GM18868 (cell line): ENCODE data around the gene CDR2L.
"Not testable (repeated sequence)": the region's sequence is repeated elsewhere in the genome, so short reads cannot be mapped to it uniquely, and the experiment has no call there.

ENCODE experiments used
- ATAC-seq: cut with Tn5 transposase; IDR thresholded peaks from one replicate; pipeline ENCODE4 v1.9.1; 2021; ENCODE audit warnings: mild to moderate bottlenecking, moderate library complexity; ENCODE audit not compliant: unreplicated experiment

Gene CDR2L

DNA sequence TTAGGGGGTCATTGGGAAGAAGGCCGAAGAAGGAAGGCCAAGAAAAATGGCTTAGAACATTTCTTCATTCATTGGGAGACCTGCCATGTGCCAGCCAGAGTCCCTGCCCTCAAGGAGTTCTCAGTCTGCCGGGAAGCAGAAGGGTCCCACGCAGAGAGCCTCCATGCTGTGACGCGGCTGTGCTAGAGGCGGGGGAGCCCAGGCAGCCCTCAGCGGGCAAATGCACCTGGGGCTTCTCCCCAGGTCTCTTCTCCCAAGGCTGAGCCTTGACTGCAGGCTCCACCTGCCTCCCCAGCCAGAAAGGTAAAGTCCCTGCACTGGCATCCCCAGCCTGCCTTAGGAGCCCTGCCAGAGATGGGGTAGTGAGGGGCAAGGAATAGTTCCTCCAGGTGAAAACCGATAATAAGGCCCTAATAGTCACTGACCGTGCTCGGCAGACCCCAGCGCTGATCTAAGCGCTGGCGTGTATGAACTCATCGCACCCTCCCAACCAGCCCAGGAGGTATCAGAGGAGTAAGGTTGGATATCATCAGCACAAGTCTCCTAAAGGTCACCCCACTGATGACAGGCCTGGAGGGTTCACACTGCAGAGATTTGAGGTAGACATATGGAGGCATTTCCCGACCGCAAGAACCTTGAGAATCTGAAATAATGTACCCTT lies 6.0 kb upstream of the CDR2L start:
- ATAC-seq, result no peak

DNA sequence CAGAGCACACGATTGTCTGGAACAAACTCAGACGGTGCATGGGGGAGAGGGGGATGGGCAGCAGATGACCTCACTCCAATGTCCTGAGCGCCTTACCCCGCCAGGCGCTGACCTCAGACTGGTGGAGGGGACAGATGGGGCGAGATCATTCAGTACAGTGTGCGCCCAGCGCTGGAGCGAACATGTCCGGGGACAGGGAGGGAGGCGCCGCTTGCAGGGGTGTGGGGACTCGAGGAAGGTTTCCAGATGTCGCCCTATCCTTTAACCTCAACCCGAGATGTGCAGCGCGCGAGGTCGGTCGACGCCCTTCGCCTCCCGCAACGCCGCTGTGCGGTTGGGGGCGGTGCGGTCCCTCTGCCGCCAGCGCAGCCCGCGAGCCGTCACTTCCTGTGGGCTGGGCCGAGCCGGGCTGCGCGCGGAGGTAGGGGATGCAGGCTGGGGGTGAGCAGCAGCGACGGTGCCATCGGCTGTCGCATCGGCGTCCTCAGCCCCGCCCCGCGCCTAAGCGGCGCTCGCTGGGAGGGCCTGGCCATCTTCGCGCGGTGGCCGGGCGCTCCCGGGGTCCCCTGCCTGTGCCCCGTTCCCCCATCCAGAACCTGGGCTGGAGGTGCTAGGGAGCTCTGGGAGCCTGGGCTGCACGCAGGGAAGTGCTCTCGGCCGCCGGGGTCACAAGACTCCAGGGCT lies 5.3 kb upstream of the CDR2L start:
- ATAC-seq, result peak; percentile 67

DNA sequence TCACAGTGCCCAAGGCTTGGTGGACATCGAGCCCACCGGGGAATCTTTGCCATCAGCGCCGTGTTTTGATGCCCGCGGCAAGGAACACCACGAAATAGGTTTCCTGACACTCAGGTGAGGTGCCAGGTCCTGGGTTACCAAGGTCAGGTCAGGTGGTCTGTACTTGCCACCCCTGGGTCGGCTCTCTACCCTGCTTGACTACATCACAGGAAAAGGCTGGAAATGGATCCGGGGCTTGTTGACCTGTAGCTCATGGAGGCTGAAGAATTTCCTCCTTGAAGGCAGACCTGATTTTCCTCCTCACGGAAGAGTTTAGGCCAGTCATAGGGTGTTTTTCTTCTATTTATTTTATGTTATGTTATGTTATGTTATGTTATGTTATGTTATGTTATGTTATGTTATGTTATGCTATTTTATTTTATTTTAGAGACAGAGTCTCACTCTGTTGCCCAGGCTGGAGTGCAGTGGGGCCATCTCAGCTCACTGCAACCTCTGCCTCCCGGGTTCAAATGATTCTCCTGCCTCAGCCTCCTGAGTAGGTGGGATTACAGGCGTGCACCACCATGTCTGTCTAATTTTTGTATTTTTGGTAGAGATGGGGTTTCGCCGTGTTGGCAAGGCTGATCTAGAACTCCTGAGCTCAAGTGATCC lies 4.6 kb upstream of the CDR2L start:
- not testable (repeated sequence) for ATAC-seq

DNA sequence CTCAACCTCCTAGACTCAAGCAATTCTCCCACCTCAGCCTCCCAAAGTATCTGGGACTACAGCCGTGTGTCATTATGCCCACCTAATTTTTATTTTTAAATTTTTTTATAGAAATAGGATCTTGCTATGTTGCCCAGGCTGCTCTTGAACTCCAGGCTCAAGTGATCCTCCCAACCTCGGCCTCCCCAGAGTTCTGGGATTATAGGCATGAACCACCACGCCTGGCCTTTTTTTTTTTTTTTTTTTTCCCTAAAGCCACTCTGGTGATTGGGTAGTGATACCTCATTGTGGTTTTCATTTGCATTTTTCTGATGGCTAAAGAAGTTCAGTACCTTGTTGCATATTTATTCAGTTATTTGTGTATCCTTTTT lies 1.2 kb upstream of the CDR2L start:
- no peak for ATAC-seq

DNA sequence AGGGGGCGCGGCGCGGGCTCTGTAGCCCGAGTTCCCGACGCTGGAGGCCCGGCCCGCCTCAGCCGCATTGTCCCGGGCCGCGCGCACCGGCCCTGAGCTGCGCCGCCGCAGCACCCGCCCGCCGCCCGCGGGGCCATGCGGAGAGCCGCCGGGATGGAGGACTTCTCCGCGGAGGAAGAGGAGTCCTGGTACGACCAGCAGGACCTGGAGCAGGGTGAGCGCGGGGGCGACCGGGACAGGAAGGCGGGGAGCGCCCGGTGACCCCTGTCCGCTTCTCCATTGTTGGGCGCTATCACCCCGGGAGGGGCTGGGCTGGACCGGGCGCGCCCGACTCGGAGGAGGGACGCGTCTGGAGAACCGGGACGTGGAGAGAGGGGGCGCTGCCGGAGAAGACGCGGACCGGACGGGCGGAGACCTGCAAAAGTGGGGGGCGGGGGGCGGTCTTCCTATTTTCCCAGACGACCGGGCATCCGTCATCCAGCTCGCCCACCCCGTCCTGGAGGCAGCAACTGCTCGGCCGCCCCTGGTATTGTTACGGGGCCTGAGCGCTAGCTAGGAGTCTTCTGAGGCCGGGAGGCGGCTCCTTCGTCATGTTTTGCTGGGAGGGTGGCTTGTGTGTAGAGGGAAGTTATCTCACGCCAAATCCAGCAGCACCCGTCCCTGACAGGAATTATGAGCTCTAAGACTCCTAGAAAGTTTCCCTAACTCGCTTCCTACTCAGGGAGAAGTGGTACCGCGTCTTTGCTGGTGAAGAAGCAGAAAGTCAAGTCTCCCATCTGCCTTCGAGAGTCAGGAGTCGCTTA lies 678 bp downstream of the CDR2L start:
- ATAC-seq, result peak; percentile 26

DNA sequence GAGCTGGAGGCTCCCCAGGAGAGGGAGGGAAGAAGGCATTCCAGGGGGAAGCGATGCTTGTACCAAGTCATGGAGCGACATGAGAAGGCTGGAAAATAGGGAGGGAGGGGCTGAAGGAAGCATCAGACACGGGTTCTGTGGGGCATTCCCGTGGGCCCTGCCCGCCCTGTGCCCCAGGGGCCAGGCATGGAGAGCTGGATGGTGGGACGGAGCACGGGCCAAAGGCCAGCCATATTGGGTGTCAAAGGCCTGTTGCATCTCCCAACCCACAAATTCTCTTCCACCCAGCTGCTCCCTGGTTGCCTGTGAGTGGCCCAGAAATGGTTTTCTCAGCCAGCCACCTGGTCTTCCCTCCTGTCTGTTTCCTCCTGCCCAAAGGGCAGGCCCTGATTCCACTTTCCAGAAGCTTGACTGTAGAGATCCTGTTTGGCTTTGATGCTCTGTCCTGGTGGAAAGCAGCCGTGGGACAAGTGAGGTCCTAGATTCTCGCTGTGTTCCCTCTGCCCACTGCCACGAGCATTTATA lies 3.2 kb downstream of the CDR2L start:
- no peak for ATAC-seq

DNA sequence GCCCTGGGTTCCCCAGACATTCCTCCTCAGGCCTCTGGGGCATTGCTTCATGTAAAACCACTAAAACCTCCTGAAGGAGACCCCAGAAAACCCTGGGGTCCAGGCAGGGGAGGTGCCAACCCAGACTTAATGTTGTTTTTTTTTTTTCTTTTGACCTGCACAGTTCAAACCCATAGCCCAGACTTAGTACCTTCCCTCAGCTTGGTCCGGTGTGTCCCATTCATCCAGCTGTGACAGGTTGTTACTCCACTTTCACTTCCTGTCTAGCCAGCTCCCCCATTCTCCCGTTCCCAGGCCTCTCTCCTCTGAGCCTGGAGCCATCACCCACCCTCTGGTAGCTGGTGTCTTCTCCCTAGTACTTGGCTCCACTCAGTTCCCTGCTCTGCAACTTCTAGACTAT lies 4.8 kb downstream of the CDR2L start:
- ATAC-seq, result no peak

DNA sequence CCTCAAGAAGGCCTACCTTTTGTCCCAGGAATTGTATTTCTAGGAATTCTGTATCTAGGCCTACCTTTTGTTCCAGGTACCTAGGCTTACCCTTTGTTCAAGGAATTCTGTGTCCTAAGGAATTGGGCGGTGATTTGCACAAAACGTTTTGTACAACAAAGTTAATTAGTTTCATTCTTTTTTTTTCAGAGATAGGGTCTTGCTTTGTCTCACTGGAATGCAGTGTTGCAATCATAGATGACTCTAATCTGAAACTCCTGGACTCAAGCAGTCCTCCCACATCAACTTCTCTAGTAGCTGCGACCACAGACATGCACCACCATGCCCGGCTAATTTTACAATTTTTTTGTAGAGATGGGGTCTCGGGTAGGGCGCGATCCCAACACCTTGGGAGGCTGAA lies 7.0 kb downstream of the CDR2L start:
- ATAC-seq, result no peak

DNA sequence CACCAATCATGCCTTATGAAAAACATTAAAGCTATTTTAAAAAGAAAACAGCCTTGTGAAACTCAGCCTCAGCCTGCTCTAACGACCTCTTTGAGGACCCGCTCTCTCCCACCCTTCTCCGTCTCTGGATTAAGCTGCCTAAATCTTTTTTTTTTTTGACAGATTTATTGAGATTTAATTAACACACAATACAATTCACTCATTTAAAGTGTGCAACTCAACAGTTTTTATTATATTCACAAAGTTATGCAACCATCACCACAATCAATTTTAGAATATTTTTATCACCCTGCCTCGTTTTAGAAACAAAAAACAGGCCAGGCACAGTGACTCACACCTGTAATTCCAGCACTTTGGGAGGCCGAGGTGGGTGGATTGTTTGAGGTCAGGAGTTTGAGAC lies 8.4 kb downstream of the CDR2L start:
- no peak for ATAC-seq

DNA sequence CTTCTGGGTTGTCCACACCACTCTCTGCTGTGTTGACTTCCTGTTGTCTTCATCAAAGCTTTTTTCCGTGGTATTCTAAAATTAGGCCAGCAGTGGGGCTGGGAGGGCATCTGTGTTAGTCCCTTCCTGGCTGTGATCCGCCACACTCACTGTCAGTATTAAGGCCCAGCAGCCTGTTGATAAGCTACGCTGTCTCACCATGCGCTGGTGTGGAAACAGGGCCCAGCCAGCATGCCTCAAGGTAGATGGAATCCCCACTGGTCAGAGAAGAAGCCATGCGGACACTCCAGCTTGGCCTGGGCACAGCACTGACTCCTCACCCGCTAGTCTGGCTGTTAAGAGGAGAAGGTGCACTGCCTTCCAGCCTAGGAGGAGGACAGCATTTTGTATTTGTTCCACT lies 11.4 kb downstream of the CDR2L start:
- ATAC-seq, result no peak

DNA sequence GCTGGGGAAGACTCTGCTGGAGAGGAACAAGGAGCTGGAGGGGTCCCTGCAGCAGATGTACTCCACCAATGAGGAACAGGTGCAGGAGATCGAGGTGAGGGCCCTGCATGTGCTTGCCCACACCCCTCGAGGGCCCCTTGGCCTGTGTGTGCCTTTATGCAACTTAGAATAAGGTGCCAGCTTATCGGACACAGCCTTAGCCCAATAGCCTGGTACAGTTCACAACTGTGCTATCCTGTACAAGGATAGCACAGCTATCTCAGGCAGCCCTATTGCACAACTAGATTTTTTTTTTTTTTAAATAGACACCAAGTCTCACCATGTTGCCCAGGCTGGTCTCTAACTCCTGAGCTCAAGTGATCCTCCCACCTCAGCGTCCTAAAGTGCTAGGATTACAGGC lies 12.1 kb downstream of the CDR2L start:
- ATAC-seq, result no peak

DNA sequence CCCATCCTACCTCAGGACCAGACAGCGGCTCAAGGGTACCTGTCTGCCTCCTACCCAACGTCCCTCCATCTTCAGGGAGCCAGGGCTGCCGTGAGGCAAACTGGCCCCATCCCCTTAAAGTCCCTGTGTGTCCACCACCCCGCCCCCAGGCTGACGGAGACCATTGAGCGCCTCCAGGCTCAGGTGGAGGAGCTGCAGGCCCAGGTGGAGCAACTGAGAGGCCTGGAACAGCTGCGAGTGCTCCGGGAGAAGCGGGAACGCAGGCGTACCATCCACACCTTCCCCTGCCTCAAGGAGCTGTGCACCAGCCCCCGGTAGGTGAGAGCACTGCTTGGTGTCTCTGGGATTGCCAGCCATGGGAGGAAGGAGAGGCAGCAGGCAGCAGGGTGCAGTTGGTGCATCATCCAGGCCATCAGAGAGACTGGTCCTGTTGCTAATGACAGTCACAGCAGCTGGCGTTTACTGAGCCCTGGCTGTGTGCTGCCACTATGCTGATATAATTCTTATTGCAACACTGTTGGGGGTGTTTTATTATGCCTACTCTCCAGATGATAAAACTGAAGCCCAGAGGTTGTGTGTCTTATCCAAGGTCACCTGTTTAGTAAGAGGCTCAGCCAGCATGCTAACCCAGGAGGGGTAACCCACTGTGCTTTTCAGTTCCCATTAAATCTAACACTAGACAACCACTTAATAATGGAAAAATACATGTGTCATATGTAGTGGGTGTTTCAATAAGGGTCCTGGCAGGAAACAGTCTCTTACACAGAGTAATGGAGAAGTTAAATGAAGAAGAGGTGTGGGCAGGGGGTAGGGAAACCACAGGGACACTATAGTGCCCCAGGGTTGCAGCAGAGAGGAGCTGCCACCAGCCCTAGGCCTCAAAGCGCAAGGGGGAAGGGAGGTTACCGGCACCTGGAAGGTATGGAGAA lies 14.7 kb downstream of the CDR2L start:
- ATAC-seq, result no peak

DNA sequence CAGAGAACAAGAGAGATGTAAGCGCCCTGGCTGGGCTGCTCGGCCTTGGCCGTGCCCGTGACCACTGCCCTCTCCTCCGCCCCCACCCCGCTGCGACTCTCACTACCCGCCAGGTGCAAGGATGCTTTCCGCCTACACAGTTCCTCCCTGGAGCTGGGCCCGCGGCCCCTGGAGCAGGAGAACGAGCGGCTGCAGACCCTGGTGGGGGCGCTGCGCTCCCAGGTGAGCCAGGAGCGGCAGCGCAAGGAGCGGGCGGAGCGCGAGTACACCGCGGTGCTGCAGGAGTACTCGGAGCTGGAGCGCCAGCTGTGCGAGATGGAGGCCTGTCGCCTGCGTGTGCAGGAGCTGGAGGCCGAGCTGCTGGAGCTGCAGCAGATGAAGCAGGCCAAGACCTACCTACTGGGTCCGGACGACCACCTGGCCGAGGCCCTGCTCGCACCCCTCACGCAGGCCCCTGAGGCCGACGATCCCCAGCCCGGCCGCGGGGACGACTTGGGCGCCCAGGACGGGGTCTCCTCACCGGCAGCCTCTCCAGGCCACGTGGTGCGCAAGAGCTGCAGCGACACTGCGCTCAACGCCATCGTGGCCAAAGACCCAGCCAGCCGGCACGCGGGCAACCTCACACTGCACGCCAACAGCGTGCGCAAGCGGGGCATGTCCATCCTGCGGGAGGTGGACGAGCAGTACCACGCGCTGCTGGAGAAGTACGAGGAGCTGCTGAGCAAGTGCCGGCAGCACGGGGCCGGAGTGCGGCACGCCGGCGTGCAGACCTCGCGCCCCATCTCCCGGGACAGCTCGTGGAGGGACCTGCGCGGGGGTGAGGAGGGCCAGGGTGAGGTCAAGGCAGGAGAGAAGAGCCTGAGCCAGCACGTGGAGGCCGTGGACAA lies 15.9 kb downstream of the CDR2L start:
- ATAC-seq, result no peak

DNA sequence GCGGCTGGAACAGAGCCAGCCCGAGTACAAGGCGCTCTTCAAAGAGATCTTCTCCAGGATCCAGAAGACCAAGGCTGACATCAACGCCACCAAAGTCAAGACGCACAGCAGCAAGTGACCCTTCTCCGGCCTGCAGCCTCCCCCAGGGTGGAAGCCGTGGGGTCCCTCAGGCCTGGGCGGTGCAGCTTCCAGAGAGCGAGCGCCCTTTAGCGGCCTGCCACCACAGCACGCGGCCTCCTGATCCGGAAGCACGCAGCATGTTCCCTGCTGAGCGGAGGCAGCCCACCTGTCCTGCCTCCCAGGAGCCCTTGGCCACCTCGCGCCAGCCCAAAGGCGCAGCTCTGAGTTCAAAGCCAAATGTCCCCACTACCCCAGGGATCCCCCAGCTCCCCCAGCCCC lies 16.5 kb downstream of the CDR2L start:
- no peak for ATAC-seq

DNA sequence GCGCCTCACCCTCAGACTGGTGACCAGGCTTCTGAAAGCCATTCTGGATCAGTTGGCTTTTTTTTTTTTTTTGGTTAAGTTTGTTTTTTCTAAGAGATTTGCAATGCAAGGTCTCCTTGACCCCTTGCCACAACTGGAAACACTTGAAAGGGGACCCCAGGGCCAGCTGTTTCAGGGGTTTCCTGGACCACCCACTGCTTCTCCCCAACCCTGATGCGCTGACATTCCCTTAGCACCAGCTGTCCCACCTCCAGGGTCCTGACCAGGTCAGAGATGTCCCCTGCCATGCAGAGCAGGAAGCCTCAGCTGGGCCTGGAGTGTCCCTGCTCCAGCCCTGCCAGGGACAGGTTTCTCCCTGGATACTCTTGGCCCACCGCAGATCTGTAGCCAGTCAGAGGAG lies 16.9 kb downstream of the CDR2L start:
- no peak for ATAC-seq

DNA sequence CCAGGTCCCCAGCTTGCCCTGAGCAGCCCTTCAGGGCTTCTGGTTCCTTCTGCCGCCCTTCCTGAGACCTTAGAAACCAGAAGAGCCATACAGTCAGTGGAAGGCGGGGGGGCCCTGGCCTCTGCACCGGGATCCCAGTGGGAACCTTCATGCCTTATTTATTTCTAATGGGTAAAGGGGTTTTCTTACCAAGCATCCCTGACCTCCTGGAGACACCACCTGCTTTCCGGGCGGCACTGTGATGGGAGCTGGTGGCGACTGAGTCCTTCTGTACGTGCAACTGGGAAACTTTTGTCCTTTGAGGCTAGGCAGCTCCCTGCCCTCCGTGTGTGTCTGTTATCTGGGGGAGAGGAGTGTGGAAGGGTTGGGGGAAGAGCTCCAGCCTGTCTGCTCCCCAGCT lies 17.9 kb downstream of the CDR2L start:
- ATAC-seq, result no peak

DNA sequence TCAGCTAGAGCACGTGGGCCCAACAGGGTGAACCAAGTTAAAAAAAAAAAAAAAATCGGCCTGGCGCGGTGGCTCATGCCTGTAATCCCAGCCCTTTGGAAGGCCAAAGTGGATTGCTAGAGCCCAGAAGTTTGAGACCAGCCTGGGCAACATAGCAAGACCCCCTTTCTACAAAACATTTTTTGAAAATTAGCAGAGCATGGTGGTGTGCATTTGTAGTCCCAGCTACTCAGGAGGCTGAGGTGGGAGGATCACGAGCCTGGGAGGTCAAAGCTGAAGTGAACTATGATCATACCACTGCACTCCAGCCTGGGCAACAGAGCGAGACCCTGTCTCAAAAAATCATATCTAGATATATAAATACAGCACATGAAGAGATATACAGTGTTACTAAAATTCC lies 18.7 kb downstream of the CDR2L start:
- ATAC-seq, result not testable (repeated sequence)

DNA sequence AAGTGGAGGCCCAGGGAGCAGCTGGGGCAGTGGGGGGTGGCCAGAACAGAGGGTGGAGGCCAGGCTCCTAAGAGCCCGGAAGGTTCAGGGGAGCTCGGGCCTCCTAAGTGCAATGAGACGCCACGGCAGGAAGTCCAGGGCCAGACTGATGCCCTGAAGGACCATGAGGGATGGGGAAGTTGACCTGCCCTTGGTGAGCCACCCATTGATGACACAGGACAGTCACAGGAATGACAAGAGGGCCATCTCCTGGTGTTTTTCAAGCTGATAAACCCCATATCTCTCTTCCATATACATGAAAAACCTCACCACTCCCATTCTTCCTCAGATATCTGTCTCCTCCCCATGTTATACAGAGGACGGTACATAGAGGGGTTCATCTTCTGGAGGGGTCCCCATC lies 19.2 kb downstream of the CDR2L start:
- ATAC-seq, result no peak

DNA sequence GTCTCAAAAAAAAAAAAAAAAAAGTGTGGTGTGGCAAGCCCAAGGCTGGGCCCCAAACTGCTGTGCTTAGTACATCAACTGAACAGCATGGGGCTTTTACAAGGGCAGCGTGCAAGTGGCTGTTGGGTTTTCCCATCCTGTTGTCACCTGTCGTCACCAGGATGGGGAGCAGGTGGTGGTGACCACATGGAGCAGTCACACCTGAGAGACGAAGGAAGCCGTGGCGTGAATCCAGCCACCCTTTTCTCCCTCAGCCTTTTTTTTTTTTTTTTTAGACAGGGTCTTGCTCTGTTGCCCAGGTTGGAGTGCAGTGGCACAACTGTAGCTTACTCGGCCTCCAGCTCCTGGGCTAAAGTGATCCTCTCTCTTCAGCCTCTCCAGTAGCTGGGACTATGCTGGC lies 20.9 kb downstream of the CDR2L start:
- no peak for ATAC-seq
